ENCODE measurements around the gene TANGO2. TPM values are rescaled to one million over a fixed set of nuclear protein-coding genes. Genes with fewer than 3 reads are reported as not detected.

Gene TANGO2
- total and polyA plus RNA-seq, 10 of the 15 experiments (the other 5 are each of a cell fraction or from before 2014, with no cell fraction given): 4.0 to 24.8 (median 20.9) TPM

- ChIA-PET CTCF (no interaction called here), POLR2A (no interaction called here), SMC1A (ENCODE audit: uncharacterized antibody, unreplicated experiment) (no interaction called here), RAD21 (ENCODE audit: unreplicated experiment) (no interaction called here)
- DNase-seq (ENCODE audit: low read depth, low spot score) (no peak), ATAC-seq (no peak), FAIRE-seq (no peak)
- 81% methylated on average over 3 of the region's 3 CpGs for WGBS (ENCODE audit: insufficient coverage, insufficient replicate concordance, low lambda C conversion rate, missing lambda C conversion rate)
- Histone ChIP-seq H3K36me3 (ENCODE audit: control insufficient read depth in 2 of 2, insufficient read depth in 2 of 2, low read length in 1 of 2) (peaks cover 0 to 7% of the 10 kb centered on the region in 2 experiments; a peak in 3 of 4 replicates), H2AFZ (ENCODE audit: control insufficient read depth, low read depth, low read length) (no peak overlapping the region), H3K4me2 (ENCODE audit: control insufficient read depth, insufficient read depth) (no peak overlapping the region), H3K27ac (ENCODE audit: control insufficient read depth, insufficient read depth) (no peak overlapping the region), H3K4me1 (ENCODE audit: control insufficient read depth, insufficient read depth, low read length) (no peaks in the 10 kb centered on the region), H3K9ac (ENCODE audit: control insufficient read depth, insufficient read depth, low read length) (no peak overlapping the region), H3K27me3 (replicated peaks in 1 of 2; ENCODE audit: control insufficient read depth in 2 of 2, insufficient read depth in 2 of 2, low read length in 1 of 2) (no peaks in the 10 kb centered on the region), H3K9me3 (replicated peaks; ENCODE audit: control insufficient read depth, insufficient read depth, low read length) (no peaks in the 10 kb centered on the region), H4K20me1 (ENCODE audit: control insufficient read depth, insufficient read depth) (no peaks in the 10 kb centered on the region), H3K79me2 (ENCODE audit: control insufficient read depth, insufficient read depth, low read length) (no peaks in the 10 kb centered on the region), H3K4me3 (no peak overlapping the region)
- TF ChIP-seq KAT2A (conservative IDR thresholded peaks at IDR 0.05; ENCODE audit: control insufficient read depth, low read depth, low read length) (no peak), FOXM1 (IDR thresholded peaks at IDR 0.05; ENCODE audit: low read depth, low read length) (no peak), LARP7 (IDR thresholded peaks at IDR 0.05) (no peak), BRCA1 (IDR thresholded peaks at IDR 0.05; ENCODE audit: low read depth, low read length) (no peak), MYC (IDR thresholded peaks at IDR 0.05; ENCODE audit: insufficient read depth, insufficient read length, insufficient replicate concordance, low read length, severe bottlenecking) (no peak), IKZF2 (IDR thresholded peaks at IDR 0.05) (no peak)
- TF ChIP-seq, protein P1, sequence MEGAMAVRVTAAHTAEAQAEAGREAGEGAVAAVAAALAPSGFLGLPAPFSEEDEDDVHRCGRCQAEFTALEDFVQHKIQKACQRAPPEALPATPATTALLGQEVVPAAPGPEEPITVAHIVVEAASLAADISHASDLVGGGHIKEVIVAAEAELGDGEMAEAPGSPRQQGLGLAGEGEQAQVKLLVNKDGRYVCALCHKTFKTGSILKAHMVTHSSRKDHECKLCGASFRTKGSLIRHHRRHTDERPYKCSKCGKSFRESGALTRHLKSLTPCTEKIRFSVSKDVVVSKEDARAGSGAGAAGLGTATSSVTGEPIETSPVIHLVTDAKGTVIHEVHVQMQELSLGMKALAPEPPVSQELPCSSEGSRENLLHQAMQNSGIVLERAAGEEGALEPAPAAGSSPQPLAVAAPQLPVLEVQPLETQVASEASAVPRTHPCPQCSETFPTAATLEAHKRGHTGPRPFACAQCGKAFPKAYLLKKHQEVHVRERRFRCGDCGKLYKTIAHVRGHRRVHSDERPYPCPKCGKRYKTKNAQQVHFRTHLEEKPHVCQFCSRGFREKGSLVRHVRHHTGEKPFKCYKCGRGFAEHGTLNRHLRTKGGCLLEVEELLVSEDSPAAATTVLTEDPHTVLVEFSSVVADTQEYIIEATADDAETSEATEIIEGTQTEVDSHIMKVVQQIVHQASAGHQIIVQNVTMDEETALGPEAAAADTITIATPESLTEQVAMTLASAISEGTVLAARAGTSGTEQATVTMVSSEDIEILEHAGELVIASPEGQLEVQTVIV (IDR thresholded peaks at IDR 0.05; ENCODE audit: borderline replicate concordance, partially characterized antibody): no peak
- in situ Hi-C loops (cut with MboI): no loop called here
- no TSS peak for BruUV-seq (replicated peaks)
- intact Hi-C loops (cut with micrococcal nuclease; ENCODE audit: unreplicated experiment): no loop called here
These were observed 43.2 kb downstream of the TANGO2 start for GRCh38 chr22:20064140-20064480.
